Activated CD8-positive, alpha-beta memory T cell treated with anti-CD3 and anti-CD28 coated beads for 36 hours (primary cell): ENCODE measurements around the gene NSG1. TPM values are rescaled to one million over a fixed set of nuclear protein-coding genes. Genes with fewer than 3 reads are reported as not detected.
"Not testable (repeated sequence)": the region's sequence is repeated elsewhere in the genome, so short reads cannot be mapped to it uniquely, and the experiment has no call there.

ENCODE experiments used
- CTCF ChIA-PET: fragments of 350-600 bp; sonication (Branson Sonifier 250); formaldehyde crosslinking; loops from one replicate; lab custom pipeline; 2021; ENCODE audit warnings: antibody characterized with exemption; lab: Charles Lee
- POLR2A ChIA-PET: fragments of 350-600 bp; sonication (Branson Sonifier 250); formaldehyde crosslinking; loops from one replicate; lab custom pipeline; 2021; ENCODE audit warnings: antibody characterized with exemption; lab: Charles Lee
- total RNA-seq, 2 experiments: library from RNA; stranded (reverse); gene quantifications; one replicate each; pipeline ENCODE4 v1.2.3, GENCODE V29; 2021

NSG1 gene
- total RNA-seq, 2 experiments from 2014 or later = 11.7 to 12.0 TPM

- POLR2A ChIA-PET = no interaction called here
- CTCF ChIA-PET = no interaction called here
Observed at GRCh38 chr4:4456816-4457578, 70.1 kb downstream of the NSG1 start.

GRCh38 chr4:4457803-4458553 is 71.1 kb downstream of the NSG1 start:
- CTCF ChIA-PET = no interaction called here

GRCh38 chr4:4459181-4459580 is 72.3 kb downstream of the NSG1 start:
- CTCF ChIA-PET = no interaction called here
- POLR2A ChIA-PET = no interaction called here

More at GRCh38 chr4:4457803-4458553, 71.1 kb downstream of the NSG1 start:
- POLR2A ChIA-PET = no interaction called here

- CTCF ChIA-PET = interaction anchor here (0.9 kb wide), 1 partner anchor 303 kb away, joined by 3 read pairs; no protein-coding TSS in a partner anchor
- POLR2A ChIA-PET = no interaction called here
Observed at GRCh38 chr4:4460759-4461158, 73.9 kb downstream of the NSG1 start.

- POLR2A ChIA-PET = no interaction called here
Observed at GRCh38 chr4:4461178-4461577, 74.3 kb downstream of the NSG1 start.

GRCh38 chr4:4461850-4462249 is 74.9 kb downstream of the NSG1 start:
- CTCF ChIA-PET = no interaction called here
- POLR2A ChIA-PET = interaction anchor here (0.7 kb wide), 1 partner anchor 26 kb away, joined by 3 read pairs; no protein-coding TSS in a partner anchor

More at GRCh38 chr4:4461178-4461577, 74.3 kb downstream of the NSG1 start:
- CTCF ChIA-PET = interaction anchor here (0.9 kb wide), 1 partner anchor 303 kb away, joined by 3 read pairs; no protein-coding TSS in a partner anchor

GRCh38 chr4:4462970-4463369 is 76.1 kb downstream of the NSG1 start:
- POLR2A ChIA-PET = no interaction called here
- CTCF ChIA-PET = interaction anchor here (0.7 kb wide), 1 partner anchor 123 kb away, joined by 3 read pairs; no protein-coding TSS in a partner anchor

GRCh38 chr4:4465238-4465637 is 78.3 kb downstream of the NSG1 start:
- CTCF ChIA-PET = interaction anchor here (0.9 kb wide), 1 partner anchor 32 kb away, joined by 3 read pairs; no protein-coding TSS in a partner anchor
- POLR2A ChIA-PET = not testable (repeated sequence)

Other genes starting within 250 kb of the NSG1 start
- not detected for gene OTOP1, start 160.2 kb upstream of the NSG1 start, total RNA-seq
- gene TMEM128, start 138.9 kb upstream of the NSG1 start, total RNA-seq = 10 to 100 TPM; 24.1 to 25.9 TPM
- 10 to 100 TPM; 96.5 to 97.6 TPM for gene LYAR, start 96.9 kb upstream of the NSG1 start, total RNA-seq
- gene ZBTB49, start 96.9 kb upstream of the NSG1 start, total RNA-seq = 1 to 10 TPM; 5.5 to 6.0 TPM
- gene STX18, start 154.9 kb downstream of the NSG1 start, total RNA-seq = 10 to 100 TPM; 28.8 to 32.0 TPM